IMR-90 (cell line): Measurements from ENCODE around the gene TMEM38A. TPM values are rescaled to one million over a fixed set of nuclear protein-coding genes. Genes with fewer than 3 reads are reported as not detected.

Experiments
- ATAC-seq: fragments of 200-7000 bp; cut with Tn5 transposase; 2 replicates; pipeline ENCODE4 v1.9.1; 2020; ENCODE audit warnings: low read depth, mild to moderate bottlenecking, moderate library complexity
- BruUV-seq: library from RNA; stranded (reverse); fragments of 400-500 nt; replicated peaks from 2 replicates; lab custom pipeline; 2021; lab: Mats Ljungman, UMichigan
- CTCF ChIA-PET: fragments of 300-600 bp; formaldehyde crosslinking; extraction: SDS; loops from one replicate; lab custom pipeline; 2021; ENCODE audit warnings: antibody characterized with exemption; lab: Yijun Ruan, JAX
- POLR2A ChIA-PET: fragments of 300-600 bp; sonication (Branson Sonifier 250); formaldehyde crosslinking; loops from one replicate; lab custom pipeline; 2022; ENCODE audit warnings: antibody characterized with exemption; ENCODE audit not compliant: unreplicated experiment; lab: Charles Lee
- DNase-seq: peaks from one replicate; pipeline ENCODE4 v3.0.0; 2013
- H2AFZ ChIP-seq: replicated peaks from 2 replicates; pipeline ENCODE3; 2013; ENCODE audit warnings: low read length, mild to moderate bottlenecking; ENCODE audit not compliant: poor library complexity
- H2AK5ac ChIP-seq: 2 replicates; pipeline ENCODE4 v1.6.1; 2013; ENCODE audit warnings: low read depth, low read length, inconsistent platforms
- H2AK9ac ChIP-seq: replicated peaks from 2 replicates; pipeline ENCODE3; 2013; ENCODE audit warnings: mild to moderate bottlenecking, low read depth, low read length, moderate library complexity; ENCODE audit not compliant: poor library complexity
- H2BK120ac ChIP-seq: 2 replicates; pipeline ENCODE4 v1.6.1; 2013; ENCODE audit warnings: low read depth, low read length, inconsistent platforms
- H2BK15ac ChIP-seq: 3 replicates; pipeline ENCODE4 v1.6.1; 2013; ENCODE audit warnings: low read depth, low read length, inconsistent platforms
- H2BK20ac ChIP-seq: 2 replicates; pipeline ENCODE4 v1.6.1; 2013; ENCODE audit warnings: low read depth, mild to moderate bottlenecking, inconsistent platforms, low read length, moderate library complexity
- H2BK5ac ChIP-seq: 2 replicates; pipeline ENCODE4 v1.6.1; 2013; ENCODE audit warnings: mild to moderate bottlenecking, low read depth, low read length, inconsistent platforms; ENCODE audit not compliant: poor library complexity, severe bottlenecking
- H3K14ac ChIP-seq: replicated peaks from 2 replicates; pipeline ENCODE4 v1.6.1; 2013; ENCODE audit warnings: low read depth, low read length, inconsistent platforms
- H3K18ac ChIP-seq: 2 replicates; pipeline ENCODE4 v1.6.1; 2013; ENCODE audit warnings: low read depth, low read length, control low read depth
- H3K23ac ChIP-seq: 2 replicates; pipeline ENCODE4 v1.6.1; 2013; ENCODE audit warnings: low read depth, low read length, inconsistent platforms
- H3K27ac ChIP-seq: 2 replicates; pipeline ENCODE4 v1.5.1; 2013; ENCODE audit warnings: mild to moderate bottlenecking, control low read depth, low read length; ENCODE audit not compliant: insufficient read depth
- H3K27me3 ChIP-seq: 2 replicates; pipeline ENCODE4 v1.6.1; 2013; ENCODE audit warnings: low read length; ENCODE audit not compliant: control insufficient read depth, insufficient read depth
- H3K36me3 ChIP-seq: 2 replicates; pipeline ENCODE4 v1.6.1; 2013; ENCODE audit warnings: low read length, mixed read lengths; ENCODE audit not compliant: control insufficient read depth, insufficient read depth
- H3K4ac ChIP-seq: 2 replicates; pipeline ENCODE4 v1.6.1; 2013; ENCODE audit warnings: low read depth, low read length, inconsistent platforms
- H3K4me1 ChIP-seq: 2 replicates; pipeline ENCODE4 v1.6.1; 2013; ENCODE audit warnings: low read length, mixed read lengths; ENCODE audit not compliant: control insufficient read depth, insufficient read depth
- H3K4me2 ChIP-seq: 2 replicates; pipeline ENCODE4 v1.6.1; 2013; ENCODE audit warnings: low read depth, mild to moderate bottlenecking, control low read depth, low read length, moderate library complexity
- H3K4me3 ChIP-seq: 2 replicates; pipeline ENCODE4 v1.5.1; 2013; ENCODE audit warnings: low read depth, mild to moderate bottlenecking, control low read depth, low read length, moderate library complexity; ENCODE audit not compliant: insufficient read depth
- H3K56ac ChIP-seq: 2 replicates; pipeline ENCODE4 v1.6.1; 2013; ENCODE audit warnings: low read length, inconsistent platforms; ENCODE audit not compliant: insufficient read depth; ENCODE audit errors: extremely low read depth
- H3K79me1 ChIP-seq, 2 experiments: 2 replicates each; pipeline ENCODE4 v1.6.1; 2013; ENCODE audit warnings: low read length in 2 of 2, inconsistent platforms in 1 of 2, low read depth in 1 of 2
- H3K9ac ChIP-seq: 2 replicates; pipeline ENCODE4 v1.6.1; 2013; ENCODE audit warnings: low read depth, low read length, control low read depth
- H3K9me1 ChIP-seq: 2 replicates; pipeline ENCODE4 v1.6.1; 2013; ENCODE audit warnings: low read length, inconsistent platforms; ENCODE audit not compliant: insufficient read depth
- H3K9me3 ChIP-seq: 2 replicates; pipeline ENCODE4 v1.6.1; 2013; ENCODE audit warnings: low read length; ENCODE audit not compliant: control insufficient read depth, insufficient read depth
- H4K20me1 ChIP-seq: 2 replicates; pipeline ENCODE4 v1.6.1; 2013; ENCODE audit warnings: low read length, inconsistent platforms; ENCODE audit not compliant: insufficient read depth
- H4K5ac ChIP-seq: 2 replicates; pipeline ENCODE4 v1.6.1; 2013; ENCODE audit warnings: mild to moderate bottlenecking, low read depth, low read length, control low read depth
- H4K8ac ChIP-seq, 2 experiments: 2 replicates each; pipeline ENCODE4 v1.6.1; 2013; ENCODE audit warnings: low read depth in 2 of 2, low read length in 2 of 2, control low read depth in 1 of 2, inconsistent platforms in 1 of 2
- H4K91ac ChIP-seq: 2 replicates; pipeline ENCODE4 v1.6.1; 2013; ENCODE audit warnings: low read depth, low read length, inconsistent platforms; ENCODE audit not compliant: insufficient read depth
- BHLHE40 ChIP-seq: fragments of 150-350 bp; IDR thresholded peaks from 2 replicates; pipeline ENCODE4 v1.6.1; 2016; ENCODE audit warnings: mild to moderate bottlenecking, low read depth, low read length
- CEBPB ChIP-seq: IDR thresholded peaks from 2 replicates; pipeline ENCODE4 v1.6.1; 2012; ENCODE audit warnings: low read depth, low read length, improper control_type of control experiment
- CHD1 ChIP-seq: IDR thresholded peaks from 2 replicates; pipeline ENCODE4 v1.6.1; 2012; ENCODE audit warnings: low read depth, low read length, improper control_type of control experiment
- ELK1 ChIP-seq: fragments of 150-350 bp; IDR thresholded peaks from 2 replicates; pipeline ENCODE4 v1.6.1; 2016; ENCODE audit warnings: low read depth, mild to moderate bottlenecking, low read length, moderate library complexity, borderline replicate concordance
- FOS ChIP-seq: fragments of 150-350 bp; IDR thresholded peaks from 2 replicates; pipeline ENCODE4 v1.6.1; 2016; ENCODE audit warnings: low read depth, low read length
- MAFK ChIP-seq: IDR thresholded peaks from 2 replicates; pipeline ENCODE4 v1.6.1; 2012; ENCODE audit warnings: low read depth, low read length, improper control_type of control experiment
- MAZ ChIP-seq: IDR thresholded peaks from 2 replicates; pipeline ENCODE4 v1.6.1; 2012; ENCODE audit warnings: low read depth, mild to moderate bottlenecking, low read length, improper control_type of control experiment, moderate library complexity, borderline replicate concordance
- MXI1 ChIP-seq: IDR thresholded peaks from 2 replicates; pipeline ENCODE4 v1.6.1; 2012; ENCODE audit warnings: low read depth, mild to moderate bottlenecking, low read length, moderate library complexity, borderline replicate concordance
- NFE2L2 ChIP-seq: fragments of 150-350 bp; IDR thresholded peaks from 2 replicates; pipeline ENCODE4 v1.6.1; 2016; ENCODE audit warnings: low read depth, mild to moderate bottlenecking, low read length
- POLR2A ChIP-seq: IDR thresholded peaks from 2 replicates; pipeline ENCODE4 v1.6.1; 2012; ENCODE audit warnings: mild to moderate bottlenecking, low read depth, low read length
- RAD21 ChIP-seq: IDR thresholded peaks from 2 replicates; pipeline ENCODE4 v1.6.1; 2012; ENCODE audit warnings: low read length, improper control_type of control experiment
- RCOR1 ChIP-seq: IDR thresholded peaks from 2 replicates; pipeline ENCODE4 v1.6.1; 2012; ENCODE audit warnings: mild to moderate bottlenecking, low read length, improper control_type of control experiment; ENCODE audit not compliant: insufficient replicate concordance
- RFX5 ChIP-seq: IDR thresholded peaks from 2 replicates; pipeline ENCODE4 v1.8.0; 2012; ENCODE audit warnings: low read depth, mild to moderate bottlenecking, low read length, moderate library complexity
- SMC3 ChIP-seq: fragments of 150-350 bp; IDR thresholded peaks from 2 replicates; pipeline ENCODE4 v1.6.1; 2016; ENCODE audit warnings: low read depth, mild to moderate bottlenecking, antibody characterized with exemption, low read length, moderate library complexity
- WGBS, 2 experiments: methylation state at CpG; one replicate each; pipeline versions ENCODE4 v1.1.5 to v1.1.7; 2013; ENCODE audit warnings: missing lambda C conversion rate in 2 of 2; ENCODE audit not compliant: insufficient read length in 1 of 2; ENCODE audit errors: extremely low coverage in 2 of 2; 5-methylcytosine and 5-hydroxymethylcytosine counted together
- dilution Hi-C: fragments of 300-500 bp; cut with HindIII; formaldehyde crosslinking; loops from one replicate; pipeline ENCODE4 v1.14.3; 2018; ENCODE audit warnings: low sequenced_read_pairs; ENCODE audit not compliant: unreplicated experiment
- in situ Hi-C: fragments of 300-500 bp; cut with MboI; formaldehyde crosslinking; loops from 3 replicates; pipeline ENCODE4 v1.14.3; 2019; ENCODE audit warnings: low sequenced_read_pairs, inconsistent platforms, mixed read lengths
- intact Hi-C: fragments of 100-400 bp; cut with micrococcal nuclease; formaldehyde crosslinking; loops from 2 replicates; pipeline ENCODE4 v1.10.0; 2022
- polyA plus RNA-seq, 3 experiments: library from polyadenylated mRNA; depleted of rRNA; stranded (reverse); fragments of >200 nt; gene quantifications; 2 replicates each; pipeline ENCODE4 v1.2.3, GENCODE V29; 2012; ENCODE audit warnings: low replicate concordance in 1 of 3
- total RNA-seq: library from RNA; depleted of rRNA; stranded (reverse); fragments of >200 nt; gene quantifications from 2 replicates; pipeline ENCODE4 v1.2.3, GENCODE V29; 2012
- TF ChIP-seq, protein P1 (sequence below): fragments of 150-350 bp; IDR thresholded peaks from 2 replicates; pipeline ENCODE4 v1.6.1; 2017; ENCODE audit warnings: mild to moderate bottlenecking, antibody characterized with exemption, low read length, low read depth
- TF ChIP-seq, protein P2 (sequence below): conservative IDR thresholded peaks from 2 replicates; pipeline ENCODE4 v1.5.1; 2012; ENCODE audit warnings: mild to moderate bottlenecking, low read depth, low read length, improper control_type of control experiment

The TMEM38A gene
- total and polyA plus RNA-seq, 2 of the 4 experiments (the other 2 are of a cell fraction): 1.3 to 2.0 TPM

DNA sequence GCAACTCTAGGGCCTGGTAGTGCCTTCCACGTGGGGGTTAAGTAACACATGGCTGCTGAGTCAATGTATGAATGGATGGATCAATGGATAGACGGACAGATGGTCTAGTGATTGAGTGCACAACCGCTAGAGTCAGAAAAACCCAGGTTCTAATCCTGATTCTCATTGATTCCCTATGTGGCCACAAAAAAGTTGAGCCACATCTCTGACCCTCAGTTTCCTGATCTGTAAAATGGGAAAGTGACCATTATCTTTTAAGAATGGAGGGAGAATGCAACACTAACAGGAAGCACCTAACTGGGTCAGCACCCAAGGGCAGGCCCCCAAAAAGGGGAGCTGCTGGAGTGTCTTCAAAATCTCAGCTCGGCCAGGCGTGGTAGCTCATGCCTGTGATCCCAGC, 3.6 kb upstream of the TMEM38A start:
- no peak overlapping the region for H3K14ac ChIP-seq
- no peak for TF ChIP-seq BHLHE40
- TF ChIP-seq CHD1: no peak
- no peak for TF ChIP-seq SMC3
- TF ChIP-seq NFE2L2: no peak
- TF ChIP-seq, protein P1, sequence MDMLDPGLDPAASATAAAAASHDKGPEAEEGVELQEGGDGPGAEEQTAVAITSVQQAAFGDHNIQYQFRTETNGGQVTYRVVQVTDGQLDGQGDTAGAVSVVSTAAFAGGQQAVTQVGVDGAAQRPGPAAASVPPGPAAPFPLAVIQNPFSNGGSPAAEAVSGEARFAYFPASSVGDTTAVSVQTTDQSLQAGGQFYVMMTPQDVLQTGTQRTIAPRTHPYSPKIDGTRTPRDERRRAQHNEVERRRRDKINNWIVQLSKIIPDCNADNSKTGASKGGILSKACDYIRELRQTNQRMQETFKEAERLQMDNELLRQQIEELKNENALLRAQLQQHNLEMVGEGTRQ: no peak
- TF ChIP-seq MAZ: no peak
- TF ChIP-seq, protein P2, sequence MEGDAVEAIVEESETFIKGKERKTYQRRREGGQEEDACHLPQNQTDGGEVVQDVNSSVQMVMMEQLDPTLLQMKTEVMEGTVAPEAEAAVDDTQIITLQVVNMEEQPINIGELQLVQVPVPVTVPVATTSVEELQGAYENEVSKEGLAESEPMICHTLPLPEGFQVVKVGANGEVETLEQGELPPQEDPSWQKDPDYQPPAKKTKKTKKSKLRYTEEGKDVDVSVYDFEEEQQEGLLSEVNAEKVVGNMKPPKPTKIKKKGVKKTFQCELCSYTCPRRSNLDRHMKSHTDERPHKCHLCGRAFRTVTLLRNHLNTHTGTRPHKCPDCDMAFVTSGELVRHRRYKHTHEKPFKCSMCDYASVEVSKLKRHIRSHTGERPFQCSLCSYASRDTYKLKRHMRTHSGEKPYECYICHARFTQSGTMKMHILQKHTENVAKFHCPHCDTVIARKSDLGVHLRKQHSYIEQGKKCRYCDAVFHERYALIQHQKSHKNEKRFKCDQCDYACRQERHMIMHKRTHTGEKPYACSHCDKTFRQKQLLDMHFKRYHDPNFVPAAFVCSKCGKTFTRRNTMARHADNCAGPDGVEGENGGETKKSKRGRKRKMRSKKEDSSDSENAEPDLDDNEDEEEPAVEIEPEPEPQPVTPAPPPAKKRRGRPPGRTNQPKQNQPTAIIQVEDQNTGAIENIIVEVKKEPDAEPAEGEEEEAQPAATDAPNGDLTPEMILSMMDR: no peak
- TF ChIP-seq RCOR1: no peak
- no peak for TF ChIP-seq ELK1
- TF ChIP-seq RAD21: no peak
- no peak for TF ChIP-seq FOS
- no peak for TF ChIP-seq POLR2A
- TF ChIP-seq MAFK: no peak
- no peak for TF ChIP-seq MXI1
- TF ChIP-seq RFX5: no peak
- TF ChIP-seq CEBPB: no peak
- ATAC-seq (no peak), DNase-seq (no peak)
- no peak overlapping the region for H3K4ac ChIP-seq
- dilution Hi-C loops (no loop called here), intact Hi-C loops (no loop called here), in situ Hi-C loops (no loop called here)
- peak overlapping the region; percentile 25 for H2AFZ ChIP-seq
- H3K9me1 ChIP-seq: peaks cover 25% of the 10 kb centered on the region
- H4K5ac ChIP-seq: no peak overlapping the region
- no peak overlapping the region for H3K9ac ChIP-seq
- H4K20me1 ChIP-seq: peaks cover 48% of the 10 kb centered on the region
- no peak overlapping the region for H4K91ac ChIP-seq
- H2BK120ac ChIP-seq: no peak overlapping the region
- no peaks in the 10 kb centered on the region for H3K4me1 ChIP-seq
- H2AK5ac ChIP-seq: no peak overlapping the region
- H3K27ac ChIP-seq: no peak overlapping the region
- no peak overlapping the region for H3K56ac ChIP-seq
- peaks cover 38 to 65% of the 10 kb centered on the region in 2 experiments for H3K79me1 ChIP-seq
- CTCF ChIA-PET: no interaction called here
- no peak overlapping the region for H3K4me2 ChIP-seq
- peaks cover 43% of the 10 kb centered on the region for H3K36me3 ChIP-seq
- 80% methylated on average over 1 of the region's 5 CpGs; no CpG with 5 or more reads in 1 of the 2 experiments for WGBS, 2 experiments
- no peak overlapping the region for H3K4me3 ChIP-seq
- no peak overlapping the region for H3K18ac ChIP-seq
- POLR2A ChIA-PET: no interaction called here
- H3K23ac ChIP-seq: no peak overlapping the region
- H3K9me3 ChIP-seq: no peaks in the 10 kb centered on the region
- H2BK20ac ChIP-seq: no peak overlapping the region
- H2AK9ac ChIP-seq: no peak overlapping the region
- no peaks in the 10 kb centered on the region for H3K27me3 ChIP-seq
- H4K8ac ChIP-seq: no peak overlapping the region
- H2BK15ac ChIP-seq: no peak overlapping the region
- no TSS peak for BruUV-seq
- no peak overlapping the region for H2BK5ac ChIP-seq
